H1 (cell line): ENCODE measurements around the gene HJURP. TPM values are rescaled to one million over a fixed set of nuclear protein-coding genes. Genes with fewer than 3 reads are reported as not detected.

Experiments used
- CTCF ChIA-PET: fragments of 300-600 bp; sonication (Branson Sonifier 250); formaldehyde crosslinking; loops from one replicate; lab custom pipeline; 2021; ENCODE audit not compliant: partially characterized antibody; lab: Charles Lee
- POLR2A ChIA-PET: fragments of 300-600 bp; sonication (Branson Sonifier 250); formaldehyde crosslinking; loops from one replicate; lab custom pipeline; 2021; ENCODE audit warnings: inconsistent platforms; ENCODE audit not compliant: partially characterized antibody; lab: Charles Lee
- DNase-seq, 2 experiments: peaks; one replicate each; pipeline versions ENCODE4 v3.0.0 to v3.0.0-alpha.2; 2010 to 2022; ENCODE audit warnings: low spot score in 2 of 2, low read depth in 1 of 2, mixed read lengths in 1 of 2
- FAIRE-seq: peaks from 2 replicates; lab custom pipeline; 2011; peaks lifted over from hg19 to GRCh38; lab: Jason Lieb, UNC
- H2AFZ ChIP-seq: 2 replicates; pipeline ENCODE4 v1.8.1; 2012; ENCODE audit warnings: low read length, inconsistent platforms
- H2AK5ac ChIP-seq: 2 replicates; pipeline ENCODE4 v1.6.1; 2013; ENCODE audit warnings: low read depth, low read length
- H2BK120ac ChIP-seq: replicated peaks from 2 replicates; pipeline ENCODE3; 2013; ENCODE audit warnings: low read depth, low read length, inconsistent platforms
- H2BK12ac ChIP-seq: 2 replicates; pipeline ENCODE4 v1.6.1; 2013; ENCODE audit warnings: low read depth, low read length
- H2BK15ac ChIP-seq: 2 replicates; pipeline ENCODE4 v1.6.1; 2013; ENCODE audit warnings: low read length
- H2BK20ac ChIP-seq: 2 replicates; pipeline ENCODE4 v1.6.1; 2013; ENCODE audit warnings: low read length
- H2BK5ac ChIP-seq: 2 replicates; pipeline ENCODE4 v1.6.1; 2013; ENCODE audit warnings: low read depth, low read length
- H3K14ac ChIP-seq: 2 replicates; pipeline ENCODE4 v1.6.1; 2013; ENCODE audit warnings: inconsistent platforms; ENCODE audit not compliant: insufficient read length
- H3K18ac ChIP-seq: 2 replicates; pipeline ENCODE4 v1.6.1; 2013; ENCODE audit warnings: low read length; ENCODE audit errors: extremely low read depth
- H3K23ac ChIP-seq: 2 replicates; pipeline ENCODE4 v1.6.1; 2013; ENCODE audit warnings: inconsistent platforms; ENCODE audit not compliant: insufficient read length
- H3K23me2 ChIP-seq: 2 replicates; pipeline ENCODE4 v1.6.1; 2013; ENCODE audit warnings: low read depth, low read length
- H3K27ac ChIP-seq: 2 replicates; pipeline ENCODE4 v1.6.1; 2011; ENCODE audit warnings: low read depth, low read length, inconsistent platforms
- H3K27me3 ChIP-seq, 4 experiments: replicated peaks in 1 of 4; 1 replicate in 1 of 4; 2 replicates in 3 of 4; pipeline versions ENCODE4 v1.6.1 to v1.8.1; 2011 to 2013; ENCODE audit warnings: low read length in 3 of 4, mild to moderate bottlenecking in 3 of 4, inconsistent platforms in 2 of 4, mixed read lengths in 2 of 4, moderate library complexity in 1 of 4; ENCODE audit not compliant: control insufficient read depth in 3 of 4, insufficient read depth in 3 of 4; ENCODE audit errors: extremely low read depth in 1 of 4
- H3K36me3 ChIP-seq, 4 experiments: 2 replicates each; pipeline versions ENCODE4 v1.6.1 to v1.8.1; 2011 to 2013; ENCODE audit warnings: mild to moderate bottlenecking in 4 of 4, low read length in 3 of 4, moderate library complexity in 2 of 4, control low read depth in 1 of 4, inconsistent platforms in 1 of 4; ENCODE audit not compliant: insufficient read depth in 4 of 4, control insufficient read depth in 2 of 4
- H3K4ac ChIP-seq: replicated peaks from 2 replicates; pipeline ENCODE3; 2013; ENCODE audit warnings: low read length, low read depth, mixed read lengths, inconsistent platforms; ENCODE audit not compliant: insufficient read length
- H3K4me1 ChIP-seq, 4 experiments: replicated peaks in 1 of 4; 1 replicate in 1 of 4; 2 replicates in 3 of 4; pipeline versions ENCODE4 v1.6.1 to v1.8.1; 2011 to 2013; ENCODE audit warnings: low read length in 3 of 4, inconsistent platforms in 2 of 4, mixed read lengths in 1 of 4; ENCODE audit not compliant: insufficient read depth in 4 of 4, control insufficient read depth in 3 of 4
- H3K4me2 ChIP-seq, 2 experiments: 2 replicates each; pipeline versions ENCODE4 v1.6.1 to v1.8.1; 2011 to 2013; ENCODE audit warnings: low read depth in 2 of 2, low read length in 2 of 2, control low read depth in 1 of 2, inconsistent platforms in 1 of 2, mild to moderate bottlenecking in 1 of 2; ENCODE audit not compliant: insufficient read depth in 1 of 2
- H3K4me3 ChIP-seq, 4 experiments: fragments of 200-600, 300-600 bp in 1 of 4; sonication (generic), shearing (Covaris generic), sonication (Bioruptor Twin) in 1 of 4; 2 replicates each; pipeline versions ENCODE4 v1.5.1 to v1.8.1; 2011 to 2016; ENCODE audit warnings: low read length in 4 of 4, low read depth in 3 of 4, control low read depth in 2 of 4, inconsistent platforms in 2 of 4, mild to moderate bottlenecking in 2 of 4, mixed read lengths in 1 of 4, moderate library complexity in 1 of 4; ENCODE audit not compliant: insufficient read depth in 2 of 4; ENCODE audit errors: extremely low read depth in 1 of 4
- H3K56ac ChIP-seq: replicated peaks from 2 replicates; pipeline ENCODE3; 2013; ENCODE audit warnings: low read depth, mild to moderate bottlenecking, mixed read lengths, low read length, inconsistent platforms; ENCODE audit not compliant: insufficient read length
- H3K79me1 ChIP-seq: 2 replicates; pipeline ENCODE4 v1.6.1; 2013; ENCODE audit warnings: low read depth, low read length, control low read depth
- H3K79me2 ChIP-seq, 2 experiments: 2 replicates each; pipeline versions ENCODE4 v1.6.1 to v1.8.1; 2012 to 2013; ENCODE audit warnings: low read length in 2 of 2, mild to moderate bottlenecking in 2 of 2, inconsistent platforms in 1 of 2; ENCODE audit not compliant: insufficient read depth in 2 of 2, control insufficient read depth in 1 of 2
- H3K9ac ChIP-seq, 4 experiments: replicated peaks in 1 of 4; 1 replicate in 1 of 4; 2 replicates in 3 of 4; pipeline versions ENCODE4 v1.6.1 to v1.8.1; 2011 to 2013; ENCODE audit warnings: low read depth in 3 of 4, low read length in 3 of 4, control low read depth in 2 of 4, mild to moderate bottlenecking in 2 of 4, moderate library complexity in 2 of 4, inconsistent platforms in 1 of 4; ENCODE audit errors: extremely low read depth in 1 of 4
- H3K9me3 ChIP-seq, 2 experiments: 2 replicates each; pipeline versions ENCODE4 v1.6.1 to v1.8.1; 2012 to 2013; ENCODE audit warnings: mild to moderate bottlenecking in 2 of 2, moderate library complexity in 2 of 2, control low read depth in 1 of 2, inconsistent platforms in 1 of 2, low read depth in 1 of 2, low read length in 1 of 2, mixed read lengths in 1 of 2; ENCODE audit not compliant: insufficient read depth in 2 of 2
- H4K20me1 ChIP-seq, 2 experiments: replicated peaks in 1 of 2; 2 replicates each; pipeline versions ENCODE3 to v1.8.1; 2011 to 2013; ENCODE audit warnings: inconsistent platforms in 2 of 2, low read length in 2 of 2, mild to moderate bottlenecking in 1 of 2; ENCODE audit not compliant: insufficient read depth in 2 of 2, control insufficient read depth in 1 of 2
- H4K5ac ChIP-seq: 2 replicates; pipeline ENCODE4 v1.6.1; 2013; ENCODE audit warnings: low read length, low read depth, mixed read lengths, inconsistent platforms; ENCODE audit not compliant: insufficient read length
- H4K8ac ChIP-seq: 2 replicates; pipeline ENCODE4 v1.8.0; 2013; ENCODE audit warnings: mild to moderate bottlenecking, moderate library complexity, low read length, inconsistent platforms; ENCODE audit not compliant: insufficient read depth; ENCODE audit errors: extremely low read depth
- H4K91ac ChIP-seq: replicated peaks from 2 replicates; pipeline ENCODE3; 2013; ENCODE audit warnings: low read length, mixed read lengths, inconsistent platforms; ENCODE audit not compliant: insufficient read length
- CHD2 ChIP-seq: IDR thresholded peaks from 2 replicates; pipeline ENCODE4 v1.6.1; 2012; ENCODE audit warnings: low read length, improper control_type of control experiment
- KDM4A ChIP-seq: IDR thresholded peaks from one replicate; pipeline ENCODE4 v1.7.1; 2012; ENCODE audit warnings: low read depth, mild to moderate bottlenecking, moderate library complexity, low read length, inconsistent platforms; ENCODE audit not compliant: severe bottlenecking
- POLR2AphosphoS5 ChIP-seq: IDR thresholded peaks from 2 replicates; pipeline ENCODE4 v1.6.1; 2011; ENCODE audit warnings: low read depth, low read length
- POU5F1 ChIP-seq: IDR thresholded peaks from 2 replicates; pipeline ENCODE4 v1.6.1; 2011; ENCODE audit warnings: low read depth, mild to moderate bottlenecking, low read length, moderate library complexity
- RXRA ChIP-seq: IDR thresholded peaks from 2 replicates; pipeline ENCODE4 v1.6.1; 2011; ENCODE audit warnings: low read depth, mild to moderate bottlenecking, low read length, moderate library complexity; ENCODE audit not compliant: insufficient read depth
- SAP30 ChIP-seq: fragments of 300-600 bp; sonication (generic); IDR thresholded peaks from 2 replicates; pipeline ENCODE4 v1.7.1; 2012; ENCODE audit warnings: low read length, moderate library complexity, mild to moderate bottlenecking, inconsistent platforms; ENCODE audit not compliant: insufficient read depth, insufficient replicate concordance
- SP4 ChIP-seq: IDR thresholded peaks from 2 replicates; pipeline ENCODE4 v1.6.1; 2012; ENCODE audit warnings: low read length, inconsistent platforms
- SRF ChIP-seq: IDR thresholded peaks from 2 replicates; pipeline ENCODE4 v1.6.1; 2011; ENCODE audit warnings: mild to moderate bottlenecking, low read depth, low read length, moderate library complexity
- TCF12 ChIP-seq: IDR thresholded peaks from 2 replicates; pipeline ENCODE4 v1.6.1; 2011; ENCODE audit warnings: low read depth, mild to moderate bottlenecking, low read length
- WGBS, 2 experiments: shearing (Covaris generic) in 1 of 2; methylation state at CpG; one replicate each; pipeline versions ENCODE4 v1.1.6 to v1.1.7; 2013 to 2015; ENCODE audit warnings: low lambda C conversion rate in 2 of 2, mixed read lengths in 2 of 2, inconsistent platforms in 1 of 2, low coverage in 1 of 2, missing lambda C conversion rate in 1 of 2; ENCODE audit not compliant: insufficient replicate concordance in 2 of 2, insufficient coverage in 1 of 2, insufficient read length in 1 of 2; ENCODE audit errors: extremely low coverage in 1 of 2, missing lambda C conversion rate in 1 of 2; 5-methylcytosine and 5-hydroxymethylcytosine counted together
- polyA plus RNA-seq, 7 experiments: library from polyadenylated mRNA; depleted of rRNA in 3 of 7; stranded (reverse) in 5 of 7; unstranded in 2 of 7; fragments of >200 nt in 5 of 7; fragments of 200-250 nt in 2 of 7; gene quantifications; 1 replicate in 5 of 7; 2 replicates in 1 of 7; 4 replicates in 1 of 7; pipeline versions ENCODE4 v1.2.1 to v1.2.3, GENCODE V29; 2011 to 2013; ENCODE audit warnings: missing spikeins in 2 of 7, mixed read lengths in 2 of 7
- total RNA-seq: library from RNA; stranded (reverse); fragmentation: NEBNext Ultra II Directional; extraction: Animal tissue kit (Norgen Biotek cat#: 25700); gene quantifications from 2 replicates; pipeline ENCODE4 v1.2.1, GENCODE V29; 2021
- TF ChIP-seq, protein P1 (sequence below): IDR thresholded peaks from 2 replicates; pipeline ENCODE4 v1.6.1; 2011; ENCODE audit warnings: low read depth, mild to moderate bottlenecking, low read length; ENCODE audit not compliant: insufficient read depth

The HJURP gene
- total and polyA plus RNA-seq, 2 of the 8 experiments (the other 6 are each of a cell fraction or from before 2014, with no cell fraction given) = 49.3 to 60.5 TPM

DNA sequence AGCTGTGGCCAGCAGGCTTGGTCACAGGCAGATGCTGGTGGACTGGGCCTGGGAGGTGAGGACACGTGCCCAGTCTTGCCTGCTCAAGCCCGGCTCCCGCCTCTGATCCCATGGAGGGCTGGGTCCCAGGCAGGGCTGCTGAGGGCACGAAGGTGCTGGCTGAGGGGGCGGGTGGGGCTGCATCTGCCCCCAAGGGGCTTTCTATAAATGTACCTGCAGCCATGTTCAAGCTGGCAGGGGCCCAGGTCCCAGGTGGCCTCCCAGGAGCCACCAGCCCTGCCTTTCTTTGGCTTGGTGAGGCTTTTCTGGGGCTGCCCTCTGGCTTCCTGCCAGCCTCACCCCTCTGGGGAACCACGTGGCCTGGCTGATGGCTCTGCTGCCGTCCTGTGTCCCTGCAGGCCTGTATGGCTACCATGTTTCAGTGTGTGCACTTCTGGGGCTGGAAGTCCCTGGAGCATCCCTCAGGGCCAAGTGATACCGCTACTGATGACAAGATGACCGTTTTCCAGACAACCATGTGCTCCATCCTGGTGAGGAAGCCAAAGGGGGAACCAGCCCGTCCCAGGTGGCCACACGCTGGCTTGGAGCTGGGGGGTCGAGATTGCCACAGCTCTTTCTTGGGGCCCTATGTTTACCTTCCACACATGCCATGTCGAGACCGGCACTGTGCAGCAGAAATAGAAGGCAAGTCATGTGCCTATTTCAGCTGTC is 23.2 kb downstream of the HJURP start:
- Histone ChIP-seq H4K5ac (no peak overlapping the region), H2BK12ac (no peak overlapping the region), H2BK15ac (no peak overlapping the region), H3K4me1 (no peaks in the 10 kb centered on the region), H3K18ac (no peak overlapping the region), H3K4me3 (no peak overlapping the region), H3K27ac (no peak overlapping the region), H4K91ac (no peak overlapping the region), H3K79me1 (no peaks in the 10 kb centered on the region), H3K14ac (no peak overlapping the region), H2AK5ac (no peak overlapping the region), H4K8ac (no peak overlapping the region), H3K9me3 (no peaks in the 10 kb centered on the region), H2BK20ac (no peak overlapping the region), H3K27me3 (no peaks in the 10 kb centered on the region), H3K56ac (no peak overlapping the region), H3K4me2 (no peak overlapping the region), H2BK120ac (no peak overlapping the region), H3K79me2 (peaks cover 0 to 4% of the 10 kb centered on the region in 2 experiments; a peak in 1 of 4 replicates), H3K4ac (no peak overlapping the region), H3K23me2 (no peaks in the 10 kb centered on the region), H2AFZ (no peak overlapping the region), H2BK5ac (no peak overlapping the region), H4K20me1 (peaks cover 0 to 4% of the 10 kb centered on the region in 2 experiments), H3K23ac (no peak overlapping the region), H3K9ac (no peak overlapping the region), H3K36me3 (peaks cover 4 to 17% (median 8%) of the 10 kb centered on the region in 4 experiments; a peak in 7 of 8 replicates)
- DNase-seq (no peak), FAIRE-seq (no peak)
- ChIA-PET CTCF (interaction anchor here (2.1 to 5.3 kb wide), 3 partner anchors 13 to 382 kb away, joined by 11 to 35 read pairs (median 11); no protein-coding TSS in a partner anchor), POLR2A (interaction anchor here (0.8 kb wide), 1 partner anchor 11 kb away, joined by 3 read pairs; no protein-coding TSS in a partner anchor)
- TF ChIP-seq KDM4A (no peak), CHD2 (no peak), SAP30 (no peak), TCF12 (no peak), POLR2AphosphoS5 (no peak), RXRA (no peak), POU5F1 (no peak), SP4 (no peak), SRF (no peak)
- TF ChIP-seq, protein P1, sequence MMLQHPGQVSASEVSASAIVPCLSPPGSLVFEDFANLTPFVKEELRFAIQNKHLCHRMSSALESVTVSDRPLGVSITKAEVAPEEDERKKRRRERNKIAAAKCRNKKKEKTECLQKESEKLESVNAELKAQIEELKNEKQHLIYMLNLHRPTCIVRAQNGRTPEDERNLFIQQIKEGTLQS = no peak
- 99% methylated on average over 13 of the region's 14 CpGs; no CpG with 5 or more reads in 1 of the 2 experiments for WGBS, 2 experiments
